ENCODE data around the gene MAPKBP1.
A peak's percentile ranks its signal among the peaks of the same experiment; 100 is the strongest.

Gene MAPKBP1

GRCh38 chr15:41848631-41849030, 74.3 kb downstream of the MAPKBP1 start:
- no peak for DNase-seq

GRCh38 chr15:41849204-41849603, 74.9 kb downstream of the MAPKBP1 start:
- DNase-seq, result no peak

GRCh38 chr15:41849861-41850260, 75.6 kb downstream of the MAPKBP1 start:
- no peak for DNase-seq

GRCh38 chr15:41850482-41851166, 76.3 kb downstream of the MAPKBP1 start:
- no peak for DNase-seq

- no peak for DNase-seq
These were observed 76.9 kb downstream of the MAPKBP1 start for GRCh38 chr15:41851167-41851523.

- DNase-seq, result no peak
These were observed 77.6 kb downstream of the MAPKBP1 start for GRCh38 chr15:41851755-41852370.

- DNase-seq, result no peak
These were observed 78.7 kb downstream of the MAPKBP1 start for GRCh38 chr15:41852736-41853590.

GRCh38 chr15:41853831-41854230, 79.5 kb downstream of the MAPKBP1 start:
- no peak for DNase-seq

GRCh38 chr15:41854443-41854842, 80.2 kb downstream of the MAPKBP1 start:
- no peak for DNase-seq

- no peak for DNase-seq
These were observed 81.1 kb downstream of the MAPKBP1 start for GRCh38 chr15:41855261-41855961.

GRCh38 chr15:41856262-41856661, 82.0 kb downstream of the MAPKBP1 start:
- DNase-seq, result no peak

GRCh38 chr15:41856716-41857115, 82.4 kb downstream of the MAPKBP1 start:
- DNase-seq, result no peak

GRCh38 chr15:41857316-41857715, 83.0 kb downstream of the MAPKBP1 start:
- DNase-seq, result no peak

- DNase-seq, result no peak
These were observed 84.5 kb downstream of the MAPKBP1 start for GRCh38 chr15:41858756-41859155.

- peak; percentile 59 to 82 (median 76) for DNase-seq
These were observed 86.0 kb downstream of the MAPKBP1 start for GRCh38 chr15:41860049-41860828.

GRCh38 chr15:41861736-41862356, 87.6 kb downstream of the MAPKBP1 start:
- no peak for DNase-seq

- no peak for DNase-seq
These were observed 88.3 kb downstream of the MAPKBP1 start for GRCh38 chr15:41862515-41863116.

GRCh38 chr15:41865490-41866055, 91.3 kb downstream of the MAPKBP1 start:
- no peak for DNase-seq

- no peak for DNase-seq
These were observed 92.0 kb downstream of the MAPKBP1 start for GRCh38 chr15:41866263-41866703.

GRCh38 chr15:41866872-41867579, 92.7 kb downstream of the MAPKBP1 start:
- no peak for DNase-seq
